Neutrophil (primary cell): ENCODE data around the gene RIN3.

Source experiments
- H3K27ac ChIP-seq: fragments of 200-600 bp; sonication (generic); 2 replicates; pipeline ENCODE4 v1.5.1; 2016; ENCODE audit warnings: mild to moderate bottlenecking, moderate library complexity
- H3K27me3 ChIP-seq: fragments of 200-600 bp; sonication (generic); 2 replicates; pipeline ENCODE4 v1.6.0; 2016; ENCODE audit warnings: mild to moderate bottlenecking
- H3K36me3 ChIP-seq: fragments of 200-600 bp; sonication (generic); 2 replicates; pipeline ENCODE4 v1.5.1; 2017
- H3K4me1 ChIP-seq, 2 experiments: fragments of 200-600 bp in 1 of 2; sonication (generic) in 1 of 2; 1 replicate in 1 of 2; 2 replicates in 1 of 2; pipeline versions ENCODE4 v1.5.1 to v1.6.1; 2013 to 2016; ENCODE audit warnings: low read depth in 1 of 2, low read length in 1 of 2, mild to moderate bottlenecking in 1 of 2, moderate library complexity in 1 of 2; ENCODE audit not compliant: control insufficient read depth in 1 of 2, insufficient read depth in 1 of 2
- H3K4me3 ChIP-seq, 2 experiments: fragments of 200-600 bp in 1 of 2; sonication (generic) in 1 of 2; 1 replicate in 1 of 2; 2 replicates in 1 of 2; pipeline ENCODE4 v1.5.1; 2013 to 2016; ENCODE audit warnings: low read depth in 1 of 2, low read length in 1 of 2, mild to moderate bottlenecking in 1 of 2, moderate library complexity in 1 of 2
- H3K9me3 ChIP-seq: fragments of 200-600 bp; sonication (generic); 2 replicates; pipeline ENCODE4 v1.5.1; 2016
- TF ChIP-seq, protein P1 (sequence below): fragments of 200-600 bp; sonication (generic); IDR thresholded peaks from 2 replicates; pipeline ENCODE4 v1.5.1; 2016; ENCODE audit warnings: antibody characterized with exemption

The RIN3 gene

DNA sequence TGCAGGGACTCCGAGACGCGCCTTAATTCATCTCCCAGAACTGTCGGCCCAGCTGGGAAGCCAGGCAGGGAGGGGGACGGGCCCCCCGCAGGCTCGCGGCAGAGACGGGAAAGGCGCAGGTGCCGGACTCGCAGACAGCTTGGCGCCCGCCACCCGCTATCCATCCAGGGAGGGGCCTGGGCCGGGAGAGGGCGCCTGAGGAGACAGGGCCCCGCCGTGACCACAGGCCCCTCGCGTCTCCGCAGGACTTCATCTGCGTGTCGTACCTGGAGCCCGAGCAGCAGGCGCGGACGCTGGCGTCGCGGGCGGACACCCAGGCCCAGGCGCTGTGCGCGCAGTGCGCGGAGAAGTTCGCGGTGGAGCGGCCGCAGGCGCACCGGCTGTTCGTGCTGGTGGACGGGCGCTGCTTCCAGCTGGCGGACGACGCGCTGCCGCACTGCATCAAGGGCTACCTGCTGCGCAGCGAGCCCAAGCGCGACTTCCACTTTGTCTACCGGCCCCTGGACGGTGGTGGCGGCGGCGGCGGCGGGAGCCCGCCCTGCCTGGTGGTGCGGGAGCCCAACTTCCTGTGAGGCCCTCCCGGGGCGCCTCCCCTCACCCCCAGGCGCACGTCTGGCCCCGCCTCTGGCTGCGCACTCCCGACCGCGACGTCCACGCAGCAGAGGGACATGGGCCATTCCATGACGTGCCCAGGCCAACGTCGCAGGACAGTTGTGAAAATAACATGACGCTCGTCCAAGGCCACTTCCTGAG, 174.3 kb downstream of the RIN3 start:
- no peaks in the 10 kb centered on the region for H3K4me1 ChIP-seq
- peaks cover 92% of the 10 kb centered on the region for H3K36me3 ChIP-seq
- H3K9me3 ChIP-seq, result no peaks in the 10 kb centered on the region
- H3K27ac ChIP-seq, result no peak overlapping the region
- TF ChIP-seq, protein P1, sequence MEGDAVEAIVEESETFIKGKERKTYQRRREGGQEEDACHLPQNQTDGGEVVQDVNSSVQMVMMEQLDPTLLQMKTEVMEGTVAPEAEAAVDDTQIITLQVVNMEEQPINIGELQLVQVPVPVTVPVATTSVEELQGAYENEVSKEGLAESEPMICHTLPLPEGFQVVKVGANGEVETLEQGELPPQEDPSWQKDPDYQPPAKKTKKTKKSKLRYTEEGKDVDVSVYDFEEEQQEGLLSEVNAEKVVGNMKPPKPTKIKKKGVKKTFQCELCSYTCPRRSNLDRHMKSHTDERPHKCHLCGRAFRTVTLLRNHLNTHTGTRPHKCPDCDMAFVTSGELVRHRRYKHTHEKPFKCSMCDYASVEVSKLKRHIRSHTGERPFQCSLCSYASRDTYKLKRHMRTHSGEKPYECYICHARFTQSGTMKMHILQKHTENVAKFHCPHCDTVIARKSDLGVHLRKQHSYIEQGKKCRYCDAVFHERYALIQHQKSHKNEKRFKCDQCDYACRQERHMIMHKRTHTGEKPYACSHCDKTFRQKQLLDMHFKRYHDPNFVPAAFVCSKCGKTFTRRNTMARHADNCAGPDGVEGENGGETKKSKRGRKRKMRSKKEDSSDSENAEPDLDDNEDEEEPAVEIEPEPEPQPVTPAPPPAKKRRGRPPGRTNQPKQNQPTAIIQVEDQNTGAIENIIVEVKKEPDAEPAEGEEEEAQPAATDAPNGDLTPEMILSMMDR, result no peak
- no peak overlapping the region for H3K4me3 ChIP-seq
- H3K27me3 ChIP-seq, result no peaks in the 10 kb centered on the region

GRCh38 chr14:92688434-92689375, 175.1 kb downstream of the RIN3 start:
- Histone ChIP-seq H3K4me3 (no peak overlapping the region), H3K9me3 (no peaks in the 10 kb centered on the region), H3K27ac (peak overlapping the region; percentile 18), H3K27me3 (no peaks in the 10 kb centered on the region), H3K36me3 (peaks cover 88% of the 10 kb centered on the region), H3K4me1 (no peaks in the 10 kb centered on the region)
- TF ChIP-seq, protein P1, result no peak

GRCh38 chr14:92690171-92691011, 176.8 kb downstream of the RIN3 start:
- TF ChIP-seq, protein P1, result no peak
- H3K36me3 ChIP-seq, result peaks cover 71% of the 10 kb centered on the region
- H3K27ac ChIP-seq, result peak overlapping the region; percentile 24
- H3K4me3 ChIP-seq, result no peak overlapping the region
- H3K4me1 ChIP-seq, result no peaks in the 10 kb centered on the region
- no peaks in the 10 kb centered on the region for H3K9me3 ChIP-seq
- H3K27me3 ChIP-seq, result no peaks in the 10 kb centered on the region

DNA sequence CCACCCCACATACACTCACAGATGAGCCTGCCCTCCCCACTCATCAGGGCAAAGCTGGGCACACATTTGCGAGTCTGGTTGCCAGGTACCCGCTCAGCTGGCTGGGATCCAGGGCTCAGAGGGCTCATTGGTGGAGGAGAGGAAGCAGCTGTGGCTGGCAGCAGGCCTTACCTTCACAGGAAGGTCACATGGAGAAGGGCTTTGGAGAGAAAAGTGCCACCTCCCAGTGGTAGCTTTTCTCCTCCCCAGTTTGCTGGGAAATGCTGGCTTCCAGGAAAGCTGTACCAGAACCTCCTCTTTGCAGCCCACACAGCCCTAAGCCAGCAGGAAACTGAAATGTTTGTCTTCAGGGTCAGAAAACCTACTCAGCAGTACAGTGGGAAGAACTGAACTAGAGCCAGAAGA, 179.2 kb downstream of the RIN3 start:
- Histone ChIP-seq H3K4me3 (no peak overlapping the region), H3K36me3 (peaks cover 47% of the 10 kb centered on the region), H3K4me1 (peaks cover 0 to 5% of the 10 kb centered on the region in 2 experiments), H3K27ac (peak overlapping the region; percentile 7), H3K9me3 (no peaks in the 10 kb centered on the region), H3K27me3 (no peaks in the 10 kb centered on the region)
- TF ChIP-seq, protein P1, result no peak
